ENCODE results near the gene SERPINB12.

- TF ChIP-seq, protein P1, sequence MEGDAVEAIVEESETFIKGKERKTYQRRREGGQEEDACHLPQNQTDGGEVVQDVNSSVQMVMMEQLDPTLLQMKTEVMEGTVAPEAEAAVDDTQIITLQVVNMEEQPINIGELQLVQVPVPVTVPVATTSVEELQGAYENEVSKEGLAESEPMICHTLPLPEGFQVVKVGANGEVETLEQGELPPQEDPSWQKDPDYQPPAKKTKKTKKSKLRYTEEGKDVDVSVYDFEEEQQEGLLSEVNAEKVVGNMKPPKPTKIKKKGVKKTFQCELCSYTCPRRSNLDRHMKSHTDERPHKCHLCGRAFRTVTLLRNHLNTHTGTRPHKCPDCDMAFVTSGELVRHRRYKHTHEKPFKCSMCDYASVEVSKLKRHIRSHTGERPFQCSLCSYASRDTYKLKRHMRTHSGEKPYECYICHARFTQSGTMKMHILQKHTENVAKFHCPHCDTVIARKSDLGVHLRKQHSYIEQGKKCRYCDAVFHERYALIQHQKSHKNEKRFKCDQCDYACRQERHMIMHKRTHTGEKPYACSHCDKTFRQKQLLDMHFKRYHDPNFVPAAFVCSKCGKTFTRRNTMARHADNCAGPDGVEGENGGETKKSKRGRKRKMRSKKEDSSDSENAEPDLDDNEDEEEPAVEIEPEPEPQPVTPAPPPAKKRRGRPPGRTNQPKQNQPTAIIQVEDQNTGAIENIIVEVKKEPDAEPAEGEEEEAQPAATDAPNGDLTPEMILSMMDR (IDR thresholded peaks at IDR 0.05): no peak
- TF ChIP-seq EZH2 (IDR thresholded peaks at IDR 0.05): no peak
- TF ChIP-seq EZH2phosphoT487 (IDR thresholded peaks at IDR 0.05): no peak
Measured at GRCh38 chr18:63567825-63568224, 25.7 kb downstream of the SERPINB12 start.

Measured in neural progenitor cell (in vitro differentiated cells).